Esophagus (tissue), 2 donors: ENCODE measurements around the gene TUFM. TPM values are rescaled to one million over a fixed set of nuclear protein-coding genes. Genes with fewer than 3 reads are reported as not detected.

ENCODE experiments used
- H3K27ac ChIP-seq, 2 donors: one replicate each; pipeline ENCODE4 v1.5.1; 2013; ENCODE audit warnings: low read depth in 2 of 2, mild to moderate bottlenecking in 2 of 2, inconsistent platforms in 1 of 2, low read length in 1 of 2, moderate library complexity in 1 of 2
- H3K27me3 ChIP-seq, 2 donors: one replicate each; pipeline ENCODE4 v1.6.1; 2013; ENCODE audit warnings: low read length in 2 of 2, control low read depth in 1 of 2, mild to moderate bottlenecking in 1 of 2; ENCODE audit not compliant: insufficient read depth in 2 of 2, control insufficient read depth in 1 of 2
- H3K36me3 ChIP-seq, 2 donors: one replicate each; pipeline ENCODE4 v1.6.1; 2013; ENCODE audit warnings: low read length in 1 of 2; ENCODE audit not compliant: control insufficient read depth in 2 of 2, insufficient read depth in 2 of 2
- H3K4me1 ChIP-seq, 2 donors: one replicate each; pipeline ENCODE4 v1.6.1; 2013; ENCODE audit warnings: low read length in 1 of 2; ENCODE audit not compliant: control insufficient read depth in 2 of 2, insufficient read depth in 2 of 2
- H3K4me3 ChIP-seq, 2 donors: one replicate each; pipeline ENCODE4 v1.5.1; 2013; ENCODE audit warnings: low read length in 2 of 2, mild to moderate bottlenecking in 2 of 2, low read depth in 1 of 2, moderate library complexity in 1 of 2
- H3K9me3 ChIP-seq, 2 donors: one replicate each; pipeline ENCODE4 v1.6.1; 2013; ENCODE audit warnings: mild to moderate bottlenecking in 2 of 2, low read depth in 1 of 2, low read length in 1 of 2, moderate library complexity in 1 of 2; ENCODE audit not compliant: control insufficient read depth in 2 of 2, insufficient read depth in 1 of 2
- WGBS, 2 donors: extraction: QIAGEN DNeasy Blood & Tissue Kit; methylation state at CpG; one replicate each; pipeline ENCODE4 v1.1.7; 2013; 5-methylcytosine and 5-hydroxymethylcytosine counted together
- polyA plus RNA-seq, 2 donors: library from polyadenylated mRNA; stranded (reverse); fragments of 200-250 nt; gene quantifications; one replicate each; pipeline ENCODE4 v1.2.3, GENCODE V29; 2013
- donor health status: healthy with polysubstance abuse.
- donor health status: Bipolar disorder and iron deficiency.

TUFM gene
- polyA plus RNA-seq, 2 donors: 175 to 188 TPM

DNA sequence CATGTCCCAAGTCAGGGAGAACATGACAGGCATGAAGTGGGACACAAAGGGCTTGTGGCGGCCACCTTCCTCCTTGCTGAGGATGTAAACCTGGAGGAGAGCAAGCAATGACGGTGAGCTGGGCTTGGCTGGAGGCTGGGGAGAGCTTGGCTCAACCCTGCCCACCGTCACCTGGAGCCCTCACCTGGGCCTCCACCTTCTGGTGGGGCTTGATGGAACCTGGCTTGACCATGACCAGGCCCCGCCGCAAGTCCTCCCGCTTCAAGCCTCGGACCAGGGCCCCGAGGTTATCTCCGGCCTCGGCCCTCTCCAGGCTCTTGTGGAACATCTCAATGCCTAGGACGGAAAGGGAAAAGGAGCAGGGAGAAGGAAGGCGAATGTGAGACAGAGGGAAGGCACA lies 2.4 kb downstream of the TUFM start:
- H3K27me3 ChIP-seq: no peaks in the 10 kb centered on the region
- 92 to 94% methylated on average over 12 of the region's 12 CpGs for WGBS, 2 donors

DNA sequence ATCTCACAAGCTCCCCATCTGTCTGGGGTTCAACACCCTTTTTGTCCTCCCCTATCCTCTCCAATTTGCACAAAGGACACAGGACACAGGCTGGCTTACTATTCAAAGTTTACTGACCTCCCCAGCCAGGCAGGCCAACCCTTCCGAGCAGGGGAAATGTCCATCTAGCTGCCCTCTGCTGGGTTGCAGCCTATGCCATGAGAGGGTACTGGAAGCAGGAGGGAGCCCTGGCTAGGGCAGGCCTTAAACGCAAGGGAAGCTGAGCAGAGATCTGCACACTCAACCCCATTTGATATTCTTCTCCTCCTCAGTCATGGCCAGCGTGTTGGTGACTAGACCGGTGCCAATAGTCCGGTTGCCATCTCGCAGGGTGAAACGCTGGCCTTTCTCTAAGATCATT lies 3.5 kb downstream of the TUFM start:
- no peaks in the 10 kb centered on the region for H3K9me3 ChIP-seq
- no peak overlapping the region for H3K4me3 ChIP-seq
- H3K27me3 ChIP-seq: no peaks in the 10 kb centered on the region
- peaks cover 4 to 17% of the 10 kb centered on the region in 2 donors for H3K4me1 ChIP-seq
- 88 to 92% methylated on average over 7 of the region's 7 CpGs for WGBS, 2 donors
- H3K27ac ChIP-seq: no peak overlapping the region
- H3K36me3 ChIP-seq: peaks cover 16 to 33% of the 10 kb centered on the region in 2 donors

More for the DNA sequence above, 2.4 kb downstream of the TUFM start:
- Histone ChIP-seq H3K27ac (no peak overlapping the region), H3K4me1 (peaks cover 4 to 17% of the 10 kb centered on the region in 2 donors), H3K36me3 (peaks cover 16 to 31% of the 10 kb centered on the region in 2 donors), H3K4me3 (no peak overlapping the region), H3K9me3 (no peaks in the 10 kb centered on the region)

DNA sequence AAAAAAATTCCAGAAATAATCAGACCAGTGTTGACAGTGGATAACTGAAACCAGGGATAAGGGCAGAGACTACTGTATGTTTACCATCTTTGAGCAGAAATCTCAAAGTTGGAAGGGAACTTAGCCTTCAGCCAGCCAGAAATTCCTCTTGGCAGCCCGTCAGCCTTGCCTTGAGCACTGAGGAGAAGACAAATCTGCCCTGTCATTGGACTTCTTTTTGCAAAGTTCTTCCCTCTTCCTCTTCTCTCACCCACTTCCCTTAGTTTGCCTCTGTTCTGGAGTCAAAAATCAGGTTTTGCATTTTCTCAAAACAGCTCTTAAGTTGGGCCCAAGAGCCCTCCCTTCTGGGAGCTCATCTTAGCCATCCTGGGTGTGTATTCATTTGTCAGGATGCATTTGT lies 6.2 kb downstream of the TUFM start:
- 14 to 46% methylated on average over 1 of the region's 1 CpG for WGBS, 2 donors
- Histone ChIP-seq H3K4me3 (no peak overlapping the region), H3K4me1 (peaks cover 0 to 2% of the 10 kb centered on the region in 2 donors), H3K27me3 (no peaks in the 10 kb centered on the region), H3K9me3 (no peaks in the 10 kb centered on the region), H3K36me3 (peaks cover 28 to 51% of the 10 kb centered on the region in 2 donors), H3K27ac (no peak overlapping the region)

DNA sequence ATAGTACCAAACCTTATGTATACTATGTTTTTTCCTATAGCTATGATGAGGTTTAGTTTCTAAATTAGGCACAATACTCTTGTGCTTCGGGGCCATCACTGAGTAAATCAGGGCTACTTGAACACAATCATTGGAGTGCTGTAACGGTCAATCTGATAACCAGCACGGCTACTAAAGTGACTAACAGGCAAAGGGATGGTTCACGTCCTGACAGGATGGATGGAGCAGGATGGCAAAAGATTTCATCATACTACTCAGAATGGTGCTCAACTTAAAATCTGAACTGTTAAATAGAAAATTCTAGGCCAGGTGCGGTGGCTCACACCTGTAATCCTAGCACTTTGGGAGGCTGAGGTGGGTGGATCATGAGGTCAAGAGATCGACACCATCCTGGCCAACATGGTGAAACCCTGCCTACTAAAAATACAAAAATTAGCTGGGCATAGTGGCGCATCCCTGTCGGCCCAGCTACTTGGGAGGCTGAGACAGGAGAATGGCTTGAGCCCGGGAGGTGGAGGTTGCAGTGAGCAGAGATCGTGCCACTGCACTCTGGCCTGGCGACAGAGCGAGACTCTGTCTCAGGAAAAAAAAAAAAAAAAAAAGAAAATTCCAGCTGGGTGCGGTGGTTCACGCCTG lies 7.0 kb downstream of the TUFM start:
- Histone ChIP-seq H3K4me3 (no peak overlapping the region), H3K9me3 (no peaks in the 10 kb centered on the region), H3K27me3 (no peaks in the 10 kb centered on the region), H3K36me3 (peaks cover 27 to 52% of the 10 kb centered on the region in 2 donors), H3K4me1 (no peaks in the 10 kb centered on the region), H3K27ac (no peak overlapping the region)
- WGBS, 2 donors: 92 to 95% methylated on average over 14 of the region's 14 CpGs

DNA sequence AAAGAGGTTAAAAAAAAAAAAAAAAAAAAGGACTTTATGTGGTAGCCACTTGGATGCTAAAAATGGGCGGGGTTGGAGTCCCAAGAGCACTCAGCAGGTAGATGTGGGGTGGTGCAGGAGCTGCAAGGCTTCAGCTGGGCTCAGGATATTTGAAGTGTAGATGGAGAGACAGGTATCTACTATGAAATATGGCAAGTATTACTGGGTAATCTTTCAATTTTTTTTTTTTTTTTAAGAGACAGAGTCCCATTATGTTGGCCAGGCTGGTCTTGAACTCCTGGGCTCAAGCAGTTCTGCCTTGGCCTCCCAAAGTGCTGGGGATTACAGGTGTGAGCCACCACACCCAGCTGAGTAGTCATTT lies 7.6 kb downstream of the TUFM start:
- H3K27ac ChIP-seq: no peak overlapping the region
- H3K27me3 ChIP-seq: no peaks in the 10 kb centered on the region
- no peaks in the 10 kb centered on the region for H3K9me3 ChIP-seq
- H3K4me1 ChIP-seq: no peaks in the 10 kb centered on the region
- H3K4me3 ChIP-seq: no peak overlapping the region
- peaks cover 24 to 50% of the 10 kb centered on the region in 2 donors for H3K36me3 ChIP-seq
- 91 to 100% methylated on average over 1 of the region's 1 CpG for WGBS, 2 donors

DNA sequence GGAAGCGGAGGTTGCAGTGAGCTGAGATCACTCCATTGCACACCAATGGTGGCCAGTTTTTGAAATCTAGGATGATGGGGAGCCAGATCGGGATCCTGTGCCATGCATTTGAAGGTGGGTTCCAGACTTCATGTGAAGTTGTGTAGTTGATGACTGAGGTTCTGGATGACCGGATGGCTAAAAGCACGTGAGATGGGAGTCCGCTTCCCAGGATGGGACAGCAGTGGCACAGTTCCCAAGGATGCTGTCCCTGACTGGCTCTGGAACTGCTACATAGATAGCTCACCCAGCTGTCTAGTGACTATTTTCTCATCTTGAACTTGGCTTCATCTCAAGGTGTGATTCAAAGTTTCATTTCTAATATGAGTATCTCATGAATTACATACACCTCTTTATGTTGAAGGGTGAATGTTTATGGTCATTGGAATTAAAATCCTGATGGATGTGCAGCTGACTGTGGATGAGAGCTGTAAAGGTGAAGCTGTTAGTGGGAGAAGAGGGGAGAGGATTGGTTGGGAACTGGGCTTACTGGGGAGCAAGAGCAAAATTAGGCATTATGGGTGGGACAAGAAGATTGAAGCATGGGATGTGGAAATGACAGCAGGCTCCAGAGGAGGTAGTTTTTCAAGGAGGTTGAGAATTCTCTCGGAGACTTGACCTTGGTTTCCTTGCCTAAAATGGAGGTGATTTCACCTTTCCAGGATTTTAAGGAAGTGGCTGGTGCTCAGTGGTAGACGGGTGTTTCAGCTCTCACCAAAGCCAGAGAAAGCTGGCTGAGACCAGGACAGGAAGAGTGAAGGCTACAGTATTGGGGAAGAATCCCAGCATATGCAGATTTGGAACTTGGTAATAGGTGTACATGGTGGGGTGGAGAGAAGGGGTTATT lies 8.2 kb downstream of the TUFM start:
- no peak overlapping the region for H3K4me3 ChIP-seq
- peaks cover 30 to 52% of the 10 kb centered on the region in 2 donors for H3K36me3 ChIP-seq
- H3K4me1 ChIP-seq: no peaks in the 10 kb centered on the region
- no peak overlapping the region for H3K27ac ChIP-seq
- WGBS, 2 donors: 93% methylated on average over 7 of the region's 7 CpGs
- H3K27me3 ChIP-seq: no peaks in the 10 kb centered on the region
- H3K9me3 ChIP-seq: no peaks in the 10 kb centered on the region

DNA sequence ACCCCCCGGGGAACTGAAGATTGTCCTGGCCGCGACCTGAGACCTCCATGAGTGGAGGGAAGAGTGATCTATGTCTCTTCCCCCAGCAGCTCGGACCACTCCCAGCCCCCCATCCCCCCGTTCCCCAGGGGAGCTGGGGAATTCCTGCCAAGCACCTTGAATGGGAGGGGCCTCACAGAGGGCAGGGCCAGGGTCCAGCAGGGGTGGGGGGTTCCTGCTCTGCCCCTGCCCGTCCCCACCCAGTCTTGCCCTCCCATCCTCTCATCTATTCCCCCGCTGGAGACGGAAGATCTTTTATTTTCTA lies 9.4 kb downstream of the TUFM start:
- Histone ChIP-seq H3K36me3 (peaks cover 27 to 46% of the 10 kb centered on the region in 2 donors), H3K4me3 (no peak overlapping the region), H3K27ac (no peak overlapping the region), H3K4me1 (no peaks in the 10 kb centered on the region), H3K27me3 (no peaks in the 10 kb centered on the region), H3K9me3 (no peaks in the 10 kb centered on the region)
- WGBS, 2 donors: 84 to 87% methylated on average over 8 of the region's 8 CpGs

DNA sequence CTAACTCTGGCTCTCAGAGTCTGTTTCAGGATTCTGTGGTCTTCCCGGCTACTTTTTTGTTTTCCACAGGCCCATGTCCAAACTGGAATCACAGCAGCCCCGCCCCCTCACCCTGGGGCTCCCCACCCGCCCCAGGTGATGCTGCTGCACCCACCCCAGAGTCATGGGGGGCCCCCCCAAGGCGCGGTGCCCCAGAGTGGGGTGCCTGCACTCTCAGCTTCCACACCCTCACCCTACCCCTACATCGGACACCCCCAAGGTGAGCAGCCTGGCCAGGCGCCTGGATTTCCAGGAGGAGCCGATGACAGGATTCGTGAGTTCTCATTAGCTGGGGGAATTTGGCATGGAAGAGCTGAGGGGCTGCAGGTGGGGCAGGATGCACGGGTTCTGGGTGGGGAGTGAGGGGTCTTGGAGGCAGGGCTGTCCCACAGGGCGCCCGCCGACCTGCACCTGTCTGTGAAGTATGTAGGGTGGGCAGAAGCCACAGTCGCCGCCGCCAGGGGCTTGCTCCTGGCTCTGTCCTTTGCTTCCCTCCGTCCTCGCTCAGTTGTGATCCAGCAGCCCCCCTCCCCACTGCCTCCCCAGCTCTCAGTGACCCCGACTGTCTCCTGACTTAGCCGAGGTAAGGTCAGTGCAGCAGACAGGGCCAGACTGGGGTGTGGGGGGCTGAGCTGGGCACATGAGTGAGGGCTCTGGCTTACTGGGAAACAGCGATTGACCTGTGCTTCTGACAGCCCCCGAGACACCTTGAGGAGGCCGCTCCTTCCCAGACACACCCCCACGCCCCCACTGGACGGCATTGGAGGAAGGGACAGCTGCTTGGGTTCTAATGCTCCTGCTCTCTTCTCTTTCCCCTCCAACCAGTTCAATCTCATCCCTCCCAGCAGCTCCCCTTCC lies 10.0 kb downstream of the TUFM start:
- Histone ChIP-seq H3K36me3 (peaks cover 27 to 48% of the 10 kb centered on the region in 2 donors), H3K9me3 (no peaks in the 10 kb centered on the region)
- 91 to 94% methylated on average over 25 of the region's 25 CpGs for WGBS, 2 donors

More for the DNA sequence above, 10.0 kb downstream of the TUFM start:
- H3K4me1 ChIP-seq: no peaks in the 10 kb centered on the region
- no peak overlapping the region for H3K27ac ChIP-seq
- H3K4me3 ChIP-seq: no peak overlapping the region
- H3K27me3 ChIP-seq: no peaks in the 10 kb centered on the region
